GM18951 (cell line): Measurements from ENCODE around the gene TPCN2.

Source experiments
- POLR2A ChIP-seq: IDR thresholded peaks from 4 replicates; pipeline ENCODE4 v1.6.1; 2011; ENCODE audit warnings: mild to moderate bottlenecking; ENCODE audit not compliant: insufficient read length, insufficient read depth; ENCODE audit errors: extremely low read depth
- in situ Hi-C: fragments of 300-500 bp; cut with MboI; formaldehyde crosslinking; loops from one replicate; pipeline ENCODE4 v1.12.0; 2022; ENCODE audit warnings: low sequenced_read_pairs, mixed read lengths, inconsistent platforms; ENCODE audit not compliant: unreplicated experiment

Gene TPCN2

DNA sequence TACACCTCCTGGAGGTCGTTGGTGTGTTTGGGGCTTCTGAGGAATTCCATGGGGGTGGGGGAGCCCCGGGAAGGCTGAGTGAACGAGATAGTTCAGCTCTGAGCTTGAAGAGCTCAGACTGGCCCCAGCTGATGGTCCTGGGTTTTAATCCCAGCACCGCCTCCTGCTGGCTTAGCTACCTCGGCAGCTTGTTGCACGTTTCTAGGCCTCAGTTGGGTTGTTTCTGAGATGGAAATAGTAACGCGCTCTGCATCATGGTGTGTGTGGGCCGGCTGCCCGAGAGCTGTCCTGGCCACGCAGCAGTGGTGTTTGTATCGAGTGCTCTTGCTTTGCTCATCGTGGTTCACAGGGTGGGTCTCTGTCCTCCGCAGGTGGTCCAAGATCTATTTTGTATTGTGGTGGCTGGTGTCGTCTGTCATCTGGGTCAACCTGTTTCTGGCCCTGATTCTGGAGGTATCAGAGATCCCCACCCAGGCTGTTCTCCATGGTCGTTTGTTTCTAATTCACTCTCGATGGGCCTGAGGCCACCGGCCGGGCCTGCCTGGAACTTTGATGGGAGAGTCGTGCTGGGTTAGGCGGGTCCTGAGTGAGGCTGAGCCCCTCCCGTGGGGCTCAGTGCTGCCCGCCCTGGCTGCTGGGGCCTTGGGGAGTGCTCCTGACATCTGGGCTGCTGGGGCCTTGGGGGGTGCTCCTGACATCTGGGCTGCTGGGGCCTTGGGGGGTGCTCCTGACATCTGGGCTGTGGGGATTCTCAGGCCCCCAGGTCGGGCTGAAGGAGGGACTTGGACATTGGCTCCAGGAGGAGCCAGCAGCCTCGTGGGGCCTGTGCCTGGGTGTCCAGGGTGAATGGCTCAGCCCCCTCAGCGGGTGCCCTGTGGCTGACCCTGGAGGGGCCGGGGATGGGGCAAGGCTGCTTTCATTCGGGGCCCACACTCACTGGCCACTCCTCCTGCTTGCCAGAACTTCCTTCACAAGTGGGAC lies 37.7 kb downstream of the TPCN2 start:
- in situ Hi-C loops = no loop called here

DNA sequence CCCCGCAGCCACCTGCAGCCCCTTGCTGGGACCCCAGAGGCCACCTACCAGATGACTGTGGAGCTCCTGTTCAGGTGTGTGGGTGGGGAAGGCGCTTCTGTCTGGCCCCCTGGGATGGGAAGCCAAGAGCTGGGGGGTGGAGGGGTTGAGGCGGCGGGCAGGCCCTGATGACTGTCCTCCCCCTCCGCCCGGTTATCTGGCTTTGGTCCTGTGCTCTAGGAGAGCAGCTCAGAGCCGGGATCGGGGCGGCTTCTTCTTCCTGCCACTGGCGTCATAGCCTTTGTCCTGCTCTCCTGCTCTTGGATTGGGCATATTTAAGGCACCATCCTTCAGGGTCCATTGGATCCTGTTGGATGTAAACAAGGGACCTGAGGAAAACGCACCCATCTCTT lies 38.4 kb downstream of the TPCN2 start:
- in situ Hi-C loops = no loop called here
- TF ChIP-seq POLR2A = no peak

More for the DNA sequence above, 37.7 kb downstream of the TPCN2 start:
- no peak for TF ChIP-seq POLR2A

DNA sequence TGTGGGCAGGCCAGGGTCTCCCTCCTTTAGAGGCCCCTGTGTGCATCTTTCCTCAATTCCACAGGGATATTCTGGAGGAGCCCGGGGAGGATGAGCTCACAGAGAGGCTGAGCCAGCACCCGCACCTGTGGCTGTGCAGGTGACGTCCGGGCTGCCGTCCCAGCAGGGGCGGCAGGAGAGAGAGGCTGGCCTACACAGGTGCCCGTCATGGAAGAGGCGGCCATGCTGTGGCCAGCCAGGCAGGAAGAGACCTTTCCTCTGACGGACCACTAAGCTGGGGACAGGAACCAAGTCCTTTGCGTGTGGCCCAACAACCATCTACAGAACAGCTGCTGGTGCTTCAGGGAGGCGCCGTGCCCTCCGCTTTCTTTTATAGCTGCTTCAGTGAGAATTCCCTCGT lies 39.1 kb downstream of the TPCN2 start:
- TF ChIP-seq POLR2A = no peak
- in situ Hi-C loops = no loop called here

DNA sequence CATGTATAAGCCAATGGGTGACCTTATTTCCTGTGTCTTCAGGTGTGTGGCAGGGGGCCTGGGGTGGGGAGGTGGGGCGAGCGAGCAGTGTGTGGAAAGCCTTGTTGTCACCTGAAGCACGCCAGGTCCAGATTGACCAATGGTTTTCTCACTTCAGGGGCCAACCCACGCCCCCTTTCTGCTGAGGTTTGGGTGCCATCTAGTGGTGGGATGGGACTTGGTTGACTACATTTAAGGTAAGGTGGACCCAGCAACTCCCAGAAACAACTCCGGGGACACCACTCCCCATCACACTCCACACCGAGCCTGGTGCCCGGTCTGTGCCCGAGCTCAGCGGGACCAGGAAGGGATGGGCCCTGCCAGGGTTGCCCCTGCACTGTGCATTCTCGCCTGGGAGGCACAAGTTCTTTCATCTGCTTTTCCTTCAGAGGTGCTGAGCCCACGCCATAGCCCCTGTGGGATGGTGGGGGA lies 40.0 kb downstream of the TPCN2 start:
- no peak for TF ChIP-seq POLR2A
- in situ Hi-C loops = no loop called here

DNA sequence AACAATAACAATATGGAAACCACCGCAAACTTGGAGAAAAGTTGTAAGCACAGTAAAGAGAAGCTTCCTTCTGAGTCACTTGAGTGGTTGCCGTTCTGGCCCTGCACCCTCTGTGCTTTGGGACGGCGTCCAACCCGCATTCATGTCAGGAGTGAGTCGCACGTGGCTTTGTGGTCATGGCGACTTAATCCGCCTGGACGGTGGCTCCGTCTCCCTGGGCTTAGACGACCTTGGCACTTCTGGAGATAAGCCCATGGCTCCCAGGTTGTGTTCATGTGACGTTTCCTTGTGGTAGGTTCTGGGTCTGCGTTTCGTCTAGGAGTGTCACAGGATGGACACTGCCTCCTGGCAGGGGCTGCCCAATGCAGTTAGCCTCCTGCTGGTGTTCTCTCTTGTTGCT lies 40.5 kb downstream of the TPCN2 start:
- in situ Hi-C loops = no loop called here
- TF ChIP-seq POLR2A = no peak

DNA sequence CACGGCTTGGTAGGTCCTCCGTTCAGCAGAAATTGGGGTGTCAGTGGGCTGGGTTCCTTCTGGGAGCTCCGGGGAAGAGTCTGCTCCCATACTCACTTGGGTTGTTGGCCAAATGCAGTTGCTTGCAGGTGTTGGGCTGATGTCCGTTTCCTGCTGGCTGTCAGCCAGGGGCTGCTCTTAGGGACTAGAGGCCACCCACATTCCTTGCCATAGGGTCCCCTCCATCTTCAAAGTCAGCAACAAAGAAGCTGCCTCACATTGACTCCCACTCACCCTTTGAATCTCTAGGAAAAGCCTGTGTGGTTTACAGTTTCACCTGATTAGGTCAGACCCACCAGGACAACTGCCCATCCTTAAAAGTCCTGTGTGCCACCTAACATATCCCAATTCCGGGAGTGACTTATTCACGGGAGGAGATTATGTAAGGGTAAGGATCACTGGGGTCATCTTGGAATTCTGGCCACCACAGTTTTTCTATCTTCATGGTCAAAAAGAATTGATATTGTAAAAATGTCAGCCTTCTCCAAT lies 43.0 kb downstream of the TPCN2 start:
- no peak for TF ChIP-seq POLR2A
- in situ Hi-C loops = no loop called here

DNA sequence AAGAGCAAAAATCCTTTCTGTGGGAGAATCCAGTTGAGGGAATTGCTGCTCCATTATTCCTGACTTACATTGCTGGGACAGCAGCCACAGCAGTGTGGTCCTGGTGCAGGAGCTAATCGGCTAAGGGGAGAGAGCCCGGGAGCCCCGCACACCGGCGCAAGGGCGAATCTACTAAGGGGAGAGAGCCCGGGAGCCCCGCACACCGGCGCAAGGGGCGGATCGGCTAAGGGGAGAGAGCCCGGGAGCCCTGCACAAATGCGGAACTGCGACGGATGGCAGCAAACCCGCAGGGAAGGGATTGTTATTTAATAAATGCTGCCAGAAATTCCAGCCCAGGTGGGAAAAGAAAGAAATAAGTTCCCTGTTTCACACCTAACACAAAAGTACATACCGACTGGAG lies 43.5 kb downstream of the TPCN2 start:
- in situ Hi-C loops = no loop called here
- no peak for TF ChIP-seq POLR2A

DNA sequence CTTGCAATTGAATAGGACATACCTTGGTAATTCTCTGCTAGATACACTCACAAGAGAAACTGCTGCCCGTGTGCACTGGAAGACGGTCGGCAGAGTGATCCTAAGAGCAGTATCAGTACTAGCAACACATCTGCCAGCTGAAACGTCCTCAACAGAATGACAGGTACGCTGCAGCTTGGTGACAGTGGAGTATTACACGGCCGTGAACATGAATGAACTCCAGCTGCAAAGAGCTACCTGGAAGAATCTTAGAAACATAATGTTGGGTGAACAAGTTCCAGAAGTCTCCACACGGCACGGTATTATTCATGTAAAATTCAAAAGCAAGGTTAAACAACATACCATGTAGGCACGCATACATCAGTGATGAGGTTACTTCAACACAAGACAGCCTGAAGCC lies 44.4 kb downstream of the TPCN2 start:
- in situ Hi-C loops = no loop called here

DNA sequence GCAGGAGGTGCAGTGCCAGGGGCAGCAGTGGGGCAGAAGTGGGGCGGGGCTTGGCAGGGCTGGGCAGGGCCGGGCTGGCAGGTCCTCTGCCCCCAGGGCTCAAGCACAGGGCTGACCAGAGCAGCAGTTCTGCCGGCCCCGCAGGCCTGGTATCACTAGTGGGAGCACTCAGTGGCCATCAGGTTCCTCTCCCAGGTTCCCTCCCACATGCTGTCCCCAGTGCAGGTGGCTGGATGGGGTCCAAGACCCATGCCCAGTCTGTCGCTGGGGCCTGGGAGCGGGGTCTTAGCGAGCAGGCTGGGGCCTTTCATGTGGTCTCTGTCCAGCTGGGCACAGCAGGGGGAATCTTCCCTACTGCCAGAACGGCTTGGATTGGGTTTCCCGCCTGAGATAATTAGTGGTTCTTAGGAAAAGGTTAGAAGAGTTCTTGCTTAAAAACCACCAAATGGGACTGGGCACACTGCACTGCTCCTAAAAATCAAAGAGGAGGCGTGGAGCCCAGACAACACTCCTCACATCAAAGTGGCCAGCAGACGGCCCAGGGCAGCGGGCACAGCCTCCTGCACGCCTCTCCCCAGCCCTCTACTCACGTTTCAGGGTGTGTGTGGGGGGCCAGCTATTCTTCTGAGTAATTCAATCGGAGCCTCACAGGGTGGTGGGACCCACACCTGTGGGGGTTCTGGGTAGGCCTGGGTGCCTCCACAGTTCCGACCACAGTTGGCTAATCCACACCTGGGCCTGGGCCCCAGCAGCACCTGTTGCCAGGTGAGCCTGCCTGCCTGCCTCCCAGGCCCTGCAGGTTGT lies 45.6 kb downstream of the TPCN2 start:
- TF ChIP-seq POLR2A = no peak
- in situ Hi-C loops = no loop called here

More for the DNA sequence above, 44.4 kb downstream of the TPCN2 start:
- TF ChIP-seq POLR2A = no peak

DNA sequence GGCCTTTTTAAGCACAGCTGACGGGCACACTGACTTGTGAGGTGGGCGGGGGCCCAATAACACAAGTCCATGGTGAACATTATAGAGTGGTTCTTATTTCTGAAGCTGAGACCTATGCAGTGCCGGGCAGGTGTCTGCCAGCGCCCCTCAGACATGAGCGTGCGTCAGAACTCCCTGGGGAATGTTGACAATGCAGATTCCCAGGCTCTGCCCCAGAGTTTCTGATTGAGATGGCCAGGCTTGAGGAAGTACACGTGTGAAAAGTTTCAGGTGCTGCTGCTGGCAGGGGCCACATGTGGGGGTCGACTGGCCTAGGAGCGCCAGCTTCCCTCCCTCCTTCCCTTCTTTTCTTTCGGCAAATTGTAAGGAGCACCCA lies 46.2 kb downstream of the TPCN2 start:
- TF ChIP-seq POLR2A = no peak
- in situ Hi-C loops = no loop called here

DNA sequence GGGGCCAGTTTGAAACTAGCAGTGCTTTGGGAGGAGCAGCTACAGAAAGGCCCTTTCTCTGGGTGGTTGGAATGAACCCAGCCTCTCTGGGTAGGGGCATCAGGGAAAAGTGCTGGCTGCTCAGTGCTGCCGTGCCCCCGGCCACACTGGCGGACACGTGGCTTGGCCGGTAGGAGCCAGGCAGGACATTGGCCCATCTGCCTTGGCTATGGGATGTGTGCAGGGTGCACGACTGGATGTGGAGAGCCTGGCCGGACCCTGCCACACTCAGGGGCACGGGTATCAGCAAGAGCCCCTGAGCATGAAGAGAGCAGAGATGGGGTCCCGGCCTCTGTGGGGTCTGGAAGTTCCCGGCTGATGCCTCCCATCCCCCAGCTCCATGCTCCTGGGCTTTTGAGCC lies 46.6 kb downstream of the TPCN2 start:
- in situ Hi-C loops = no loop called here

DNA sequence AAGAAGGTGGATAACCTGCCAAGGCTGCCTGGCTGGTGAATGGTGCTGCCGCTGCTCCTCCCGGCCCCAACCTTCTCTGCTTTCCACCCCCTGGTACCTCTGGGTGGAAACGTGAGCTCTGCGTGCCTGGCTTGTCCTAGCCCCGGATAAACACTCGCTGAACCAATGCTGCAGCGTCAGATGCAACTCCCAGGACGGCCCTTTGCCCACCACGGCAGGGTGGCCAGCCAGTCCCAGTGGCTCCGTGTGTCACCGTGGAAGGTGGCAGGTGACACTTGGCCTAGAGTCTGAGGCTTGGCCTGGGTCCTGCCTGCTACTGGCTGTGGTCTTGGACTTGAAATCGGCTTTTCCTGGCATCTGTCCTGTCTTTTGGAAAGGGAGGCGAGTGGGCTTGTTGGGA lies 47.7 kb downstream of the TPCN2 start:
- in situ Hi-C loops = no loop called here
- TF ChIP-seq POLR2A = no peak

More for the DNA sequence above, 46.6 kb downstream of the TPCN2 start:
- no peak for TF ChIP-seq POLR2A

DNA sequence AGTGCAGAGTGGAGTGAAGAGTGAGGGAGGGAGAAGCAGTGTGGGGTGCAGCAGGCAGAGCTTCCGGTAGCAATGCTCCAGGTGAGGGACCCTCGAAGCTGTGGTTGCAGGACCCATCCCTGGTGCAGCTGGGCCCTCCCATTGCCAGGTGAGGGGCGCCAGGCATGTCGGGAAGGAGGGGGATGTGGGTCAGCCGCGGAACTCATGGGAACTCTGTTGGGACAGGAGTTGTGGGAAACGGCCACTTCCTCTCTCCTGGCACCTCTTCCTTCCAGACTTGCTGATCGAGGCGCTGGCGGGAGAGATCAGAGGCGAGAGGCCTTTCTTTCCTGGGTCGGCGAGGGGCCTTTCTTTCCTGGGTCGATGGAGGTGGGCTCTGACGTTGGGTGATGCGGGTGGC lies 48.5 kb downstream of the TPCN2 start:
- TF ChIP-seq POLR2A = no peak
- in situ Hi-C loops = no loop called here
